ENCODE measurements around the gene LLGL1.

The LLGL1 gene

DNA sequence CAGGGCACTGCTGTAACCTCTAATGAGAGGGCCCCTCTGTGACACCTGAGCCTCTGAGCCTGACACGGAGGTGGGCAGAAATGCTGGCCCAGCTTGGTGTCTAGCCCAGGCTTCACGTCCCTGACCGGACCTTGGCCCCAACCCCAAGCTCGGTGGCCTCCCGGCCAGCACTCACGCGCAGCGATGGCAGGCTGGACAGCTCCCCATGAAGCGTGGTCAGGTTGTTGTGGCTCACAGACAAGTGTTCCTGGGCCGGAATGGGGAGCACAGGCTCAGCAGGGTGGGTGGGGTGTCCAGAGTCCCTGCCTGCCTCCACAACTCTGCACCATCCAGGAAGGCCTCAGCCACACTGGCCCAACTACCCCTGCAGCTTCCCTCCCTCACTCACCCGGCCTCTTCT is 30.9 kb downstream of the LLGL1 start:
- H3K4me1 Mint-ChIP-seq (ENCODE audit: low read depth): peaks cover 35% of the 10 kb centered on the region
- peaks cover 69% of the 10 kb centered on the region for H3K36me3 Mint-ChIP-seq (ENCODE audit: low read depth)
- no peak overlapping the region for H3K4me3 Mint-ChIP-seq
- H3K27me3 Mint-ChIP-seq: no peaks in the 10 kb centered on the region
- intact Hi-C loops (cut with micrococcal nuclease): loop anchor here (2.0 kb wide), 1 partner anchor 74 kb away; the partner anchor contains the start of gene ALKBH5
- no peaks in the 10 kb centered on the region for H3K9me3 Mint-ChIP-seq
- H3K27ac Mint-ChIP-seq: peak overlapping the region; percentile 91

GRCh38 chr17:18256776-18257175 is 31.3 kb downstream of the LLGL1 start:
- H3K27ac Mint-ChIP-seq: peak overlapping the region; percentile 91
- H3K36me3 Mint-ChIP-seq (ENCODE audit: low read depth): peaks cover 65% of the 10 kb centered on the region
- intact Hi-C loops (cut with micrococcal nuclease): loop anchor here (2.0 kb wide), 1 partner anchor 74 kb away; the partner anchor contains the start of gene ALKBH5
- peaks cover 40% of the 10 kb centered on the region for H3K4me1 Mint-ChIP-seq (ENCODE audit: low read depth)
- no peaks in the 10 kb centered on the region for H3K9me3 Mint-ChIP-seq
- no peaks in the 10 kb centered on the region for H3K27me3 Mint-ChIP-seq
- peak overlapping the region; percentile 95 for H3K4me3 Mint-ChIP-seq

DNA sequence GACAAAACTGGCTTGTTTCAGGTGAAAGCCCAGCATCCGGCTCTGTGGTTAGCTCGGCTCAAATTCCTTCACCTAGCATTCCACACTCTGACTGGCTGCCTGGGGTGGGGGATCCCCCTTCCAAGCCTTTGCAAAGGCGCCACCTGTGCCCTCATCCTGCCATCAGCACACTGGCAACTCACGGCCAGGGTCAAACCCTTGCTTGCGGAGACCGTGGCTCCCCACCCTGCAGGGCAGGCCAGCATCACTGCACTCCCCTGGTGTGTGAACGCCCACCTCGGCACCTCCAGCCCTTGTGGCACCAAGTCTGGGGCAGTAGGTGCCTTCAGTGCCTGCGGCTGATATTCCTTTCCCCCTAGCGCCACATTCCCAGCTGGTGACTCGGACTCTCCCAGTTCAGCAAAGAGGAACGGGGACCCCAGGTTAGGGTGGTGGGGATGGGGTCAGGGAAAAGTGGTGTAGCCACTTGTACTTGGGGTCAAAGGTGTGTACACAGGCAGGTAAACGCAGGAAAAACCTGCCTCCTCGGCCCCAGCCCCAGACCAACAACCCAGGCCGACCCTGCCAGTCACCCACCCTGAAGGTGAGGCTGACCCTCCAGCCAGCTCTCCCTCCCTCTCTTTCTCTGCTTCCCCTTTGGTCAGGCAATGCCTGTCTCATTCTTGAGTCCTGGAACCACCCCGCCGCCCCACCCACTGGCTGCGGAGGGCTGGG is 32.0 kb downstream of the LLGL1 start:
- Mint-ChIP-seq H3K36me3 (ENCODE audit: low read depth) (peaks cover 59% of the 10 kb centered on the region), H3K9me3 (no peaks in the 10 kb centered on the region), H3K27ac (peak overlapping the region; percentile 91), H3K4me3 (peak overlapping the region; percentile 95), H3K4me1 (ENCODE audit: low read depth) (peaks cover 46% of the 10 kb centered on the region), H3K27me3 (no peaks in the 10 kb centered on the region)
- intact Hi-C loops (cut with micrococcal nuclease): loop anchor here (2.0 kb wide), 1 partner anchor 75 kb away; the partner anchor contains the start of gene ALKBH5

DNA sequence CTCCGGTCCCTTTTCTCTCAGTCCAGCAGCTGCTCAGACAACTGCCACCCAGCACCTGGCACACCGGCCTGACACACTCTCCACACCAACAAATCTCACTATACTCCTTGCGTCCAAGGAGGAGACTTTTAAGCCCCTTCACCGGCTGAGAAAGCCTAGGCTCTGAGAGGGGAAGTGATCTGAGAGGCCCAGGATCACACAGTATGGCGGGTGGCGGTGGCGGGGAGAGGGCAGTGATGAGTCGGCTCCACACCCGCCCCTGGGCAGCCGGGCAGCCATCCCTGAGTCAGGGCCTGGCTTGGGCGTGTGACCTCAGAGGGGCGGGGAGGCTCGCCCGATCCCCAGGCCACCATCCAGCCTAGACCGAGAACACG is 32.5 kb downstream of the LLGL1 start:
- Mint-ChIP-seq H3K4me1 (ENCODE audit: low read depth) (peaks cover 51% of the 10 kb centered on the region), H3K36me3 (ENCODE audit: low read depth) (peaks cover 57% of the 10 kb centered on the region), H3K27me3 (no peaks in the 10 kb centered on the region), H3K9me3 (no peaks in the 10 kb centered on the region), H3K4me3 (peak overlapping the region; percentile 95), H3K27ac (peak overlapping the region; percentile 91)
- intact Hi-C loops (cut with micrococcal nuclease): loop anchor here (1.0 to 2.0 kb wide), 2 partner anchors 57 to 75 kb away; partner anchors contain the start of genes ALKBH5 and SMCR8

DNA sequence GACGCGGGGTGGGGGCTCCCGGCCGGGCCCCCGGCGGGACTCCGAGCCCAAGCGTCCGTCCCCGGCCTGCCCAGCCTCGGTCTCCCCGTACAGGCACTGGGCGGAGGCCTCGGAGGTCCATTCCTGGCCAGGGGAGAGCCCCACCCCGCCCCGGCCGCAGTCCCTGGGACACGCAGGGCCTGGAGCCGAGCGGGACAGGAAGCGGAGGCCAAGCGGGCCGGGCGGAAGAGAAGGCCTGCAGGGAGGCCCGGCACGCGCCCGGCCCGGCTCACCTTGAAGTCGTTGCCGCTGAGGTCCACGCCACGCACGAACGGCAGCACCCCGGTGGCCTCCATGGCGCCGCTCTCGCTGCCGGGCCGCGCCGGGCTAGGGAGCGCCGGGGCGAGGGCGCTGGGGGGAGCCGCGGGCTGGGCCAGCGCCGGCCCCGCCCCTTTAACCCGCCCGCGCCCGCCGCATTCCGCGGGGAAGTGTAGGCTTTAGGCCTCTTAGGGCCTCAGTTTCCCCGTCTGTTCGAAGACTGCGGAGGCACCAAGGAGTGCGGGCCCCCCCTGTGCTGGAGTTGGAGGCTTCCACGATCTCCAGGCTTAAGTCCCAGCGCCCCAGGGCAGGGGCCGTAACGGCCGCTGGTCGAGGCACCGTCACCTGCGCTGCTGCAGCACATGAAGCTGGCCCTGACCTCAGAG is 33.1 kb downstream of the LLGL1 start, which contains the start of gene FLII:
Gene FLII (minus strand): TSS at position 383 of the 683 bp plus-strand sequence. CDS start 48 bp downstream, at position 335.
- peak within 1 kb of the TSS; percentile 91 for H3K27ac Mint-ChIP-seq
- peaks cover 56% of the 10 kb centered on the region for H3K4me1 Mint-ChIP-seq (ENCODE audit: low read depth)
- H3K4me3 Mint-ChIP-seq: peak within 1 kb of the TSS; percentile 95
- intact Hi-C loops (cut with micrococcal nuclease): loop anchor here (1.0 kb wide), 1 partner anchor 57 kb away; the partner anchor contains the start of gene SMCR8
- H3K36me3 Mint-ChIP-seq (ENCODE audit: low read depth): peaks cover 57% of the 10 kb centered on the region
- H3K27me3 Mint-ChIP-seq: no peaks in the 10 kb centered on the region
- no peaks in the 10 kb centered on the region for H3K9me3 Mint-ChIP-seq

GRCh38 chr17:18259621-18260331 is 34.3 kb downstream of the LLGL1 start:
- Mint-ChIP-seq H3K27me3 (no peaks in the 10 kb centered on the region), H3K4me3 (peak overlapping the region; percentile 82), H3K4me1 (ENCODE audit: low read depth) (peaks cover 56% of the 10 kb centered on the region), H3K36me3 (ENCODE audit: low read depth) (peaks cover 57% of the 10 kb centered on the region), H3K9me3 (no peaks in the 10 kb centered on the region), H3K27ac (peak overlapping the region; percentile 75)
- intact Hi-C loops (cut with micrococcal nuclease): no loop called here

- Mint-ChIP-seq H3K9me3 (no peaks in the 10 kb centered on the region), H3K27me3 (no peaks in the 10 kb centered on the region), H3K36me3 (ENCODE audit: low read depth) (peaks cover 57% of the 10 kb centered on the region), H3K4me3 (peak within 1 kb of the TSS; percentile 82), H3K4me1 (ENCODE audit: low read depth) (peaks cover 56% of the 10 kb centered on the region), H3K27ac (peak within 1 kb of the TSS; percentile 75)
- intact Hi-C loops (cut with micrococcal nuclease): no loop called here
Observed at GRCh38 chr17:18260332-18261145, 35.1 kb downstream of the LLGL1 start, which contains the start of gene MIEF2. Gene MIEF2, plus strand, starts transcription at chr17:18260662. Its CDS starts 2,059 bp downstream, at chr17:18262721.

GRCh38 chr17:18261146-18261515 is 35.7 kb downstream of the LLGL1 start:
- intact Hi-C loops (cut with micrococcal nuclease): no loop called here
- H3K36me3 Mint-ChIP-seq (ENCODE audit: low read depth): peaks cover 56% of the 10 kb centered on the region

GRCh38 chr17:18261659-18262058 is 36.2 kb downstream of the LLGL1 start:
- peaks cover 51% of the 10 kb centered on the region for H3K36me3 Mint-ChIP-seq (ENCODE audit: low read depth)
- H3K27ac Mint-ChIP-seq: peak overlapping the region; percentile 75
- no peaks in the 10 kb centered on the region for H3K9me3 Mint-ChIP-seq
- peak overlapping the region; percentile 82 for H3K4me3 Mint-ChIP-seq
- H3K4me1 Mint-ChIP-seq (ENCODE audit: low read depth): peaks cover 52% of the 10 kb centered on the region
- intact Hi-C loops (cut with micrococcal nuclease): no loop called here
- H3K27me3 Mint-ChIP-seq: no peaks in the 10 kb centered on the region

More at GRCh38 chr17:18261146-18261515, 35.7 kb downstream of the LLGL1 start:
- Mint-ChIP-seq H3K9me3 (no peaks in the 10 kb centered on the region), H3K4me3 (peak overlapping the region; percentile 82), H3K27ac (peak overlapping the region; percentile 75), H3K4me1 (ENCODE audit: low read depth) (peaks cover 56% of the 10 kb centered on the region), H3K27me3 (no peaks in the 10 kb centered on the region)

DNA sequence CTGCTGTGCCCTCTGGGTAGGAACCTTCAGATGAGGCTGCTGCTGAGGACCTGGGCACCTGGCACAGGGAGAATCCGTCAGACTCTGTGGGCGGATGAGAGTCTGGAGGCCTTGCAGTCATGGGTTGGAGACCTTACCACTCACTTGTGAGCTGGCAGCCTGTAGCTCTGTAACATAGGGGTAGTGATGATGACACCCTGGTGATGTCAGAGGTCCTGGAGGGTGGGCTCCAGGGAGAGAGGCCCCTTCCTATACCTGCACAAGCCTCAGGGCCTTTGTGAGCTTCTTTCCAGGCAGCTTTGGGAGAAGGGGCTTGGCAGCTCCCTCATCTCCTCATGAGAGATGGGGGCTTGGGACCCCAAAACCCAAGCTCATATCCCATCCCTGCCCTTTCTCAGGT is 36.7 kb downstream of the LLGL1 start:
- intact Hi-C loops (cut with micrococcal nuclease): no loop called here
- Mint-ChIP-seq H3K27ac (peak overlapping the region; percentile 75), H3K36me3 (ENCODE audit: low read depth) (peaks cover 46% of the 10 kb centered on the region)

DNA sequence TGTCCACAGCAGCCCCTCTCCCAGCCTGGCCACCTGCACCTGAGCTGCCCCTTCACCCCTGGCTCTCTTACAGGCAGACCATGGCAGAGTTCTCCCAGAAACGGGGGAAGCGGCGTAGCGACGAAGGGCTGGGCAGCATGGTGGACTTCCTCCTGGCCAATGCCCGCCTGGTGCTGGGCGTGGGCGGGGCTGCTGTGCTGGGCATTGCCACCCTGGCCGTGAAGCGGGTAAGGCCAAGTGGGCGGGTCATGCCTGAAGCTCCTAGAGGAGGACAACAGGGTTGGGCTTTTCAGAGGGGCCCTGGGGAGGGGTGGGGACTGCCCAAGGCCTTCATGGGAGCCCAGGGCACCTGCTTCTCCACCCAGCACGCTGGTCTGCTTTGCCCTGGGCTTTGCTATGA is 37.2 kb downstream of the LLGL1 start:
- no peak overlapping the region for H3K4me3 Mint-ChIP-seq
- H3K4me1 Mint-ChIP-seq (ENCODE audit: low read depth): peaks cover 43% of the 10 kb centered on the region
- H3K27me3 Mint-ChIP-seq: no peaks in the 10 kb centered on the region
- intact Hi-C loops (cut with micrococcal nuclease): no loop called here
- peak overlapping the region; percentile 75 for H3K27ac Mint-ChIP-seq
- peaks cover 41% of the 10 kb centered on the region for H3K36me3 Mint-ChIP-seq (ENCODE audit: low read depth)
- H3K9me3 Mint-ChIP-seq: no peaks in the 10 kb centered on the region

More for the DNA sequence above, 36.7 kb downstream of the LLGL1 start:
- Mint-ChIP-seq H3K4me1 (ENCODE audit: low read depth) (peaks cover 48% of the 10 kb centered on the region), H3K4me3 (no peak overlapping the region), H3K9me3 (no peaks in the 10 kb centered on the region), H3K27me3 (no peaks in the 10 kb centered on the region)

- Mint-ChIP-seq H3K27me3 (no peaks in the 10 kb centered on the region), H3K4me3 (no peak overlapping the region), H3K9me3 (no peaks in the 10 kb centered on the region), H3K27ac (no peak overlapping the region), H3K36me3 (ENCODE audit: low read depth) (peaks cover 35% of the 10 kb centered on the region), H3K4me1 (ENCODE audit: low read depth) (peaks cover 34% of the 10 kb centered on the region)
- intact Hi-C loops (cut with micrococcal nuclease): no loop called here
Observed at GRCh38 chr17:18263885-18264682, 38.6 kb downstream of the LLGL1 start.

Measured in dendritic cell treated with granulocyte-macrophage colony-stimulating factor and Interleukin-4, amounts not matched to agents 40 ng/mL and 50 ng/mL, for 4 days (primary cell).